ENCODE measurements around the gene CDH13.

CDH13 gene

DNA sequence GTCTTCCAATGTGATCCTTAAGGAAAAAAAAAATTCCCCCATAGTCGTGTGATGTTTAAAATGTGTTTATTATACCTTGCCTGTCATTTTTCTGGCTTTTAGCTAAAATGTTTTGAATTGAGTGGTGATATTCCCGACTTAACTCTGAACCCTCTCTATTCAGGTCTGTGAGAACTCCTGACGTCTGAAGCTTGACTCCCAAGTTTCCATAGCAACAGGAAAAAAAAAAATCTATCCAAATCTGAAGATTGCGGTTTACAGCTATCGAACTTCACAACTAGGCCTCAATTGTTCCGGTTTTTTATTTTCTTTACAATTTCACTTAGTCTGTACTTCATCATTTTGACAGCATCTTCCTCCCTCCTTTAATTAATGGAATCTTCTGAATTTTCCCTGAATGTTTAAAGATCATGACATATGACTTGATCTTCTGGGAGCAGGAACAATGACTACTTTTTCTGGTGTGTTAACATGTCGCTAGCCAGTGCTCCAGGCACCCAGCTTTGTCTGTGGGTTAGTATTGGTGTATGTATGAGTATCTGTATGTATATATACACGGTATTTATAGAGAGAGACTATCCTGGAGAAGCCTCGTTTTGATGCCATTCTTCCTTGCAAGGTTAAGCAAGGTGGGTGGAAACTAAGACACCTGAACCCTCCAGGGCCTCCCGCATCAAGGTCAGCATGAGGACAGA, 1168.2 kb downstream of the CDH13 start:
- Histone ChIP-seq H4K8ac (ENCODE audit: low read depth, low read length) (no peak overlapping the region), H3K9ac (ENCODE audit: low read length) (no peak overlapping the region), H2BK120ac (ENCODE audit: low read depth, low read length) (no peak overlapping the region), H3K4ac (ENCODE audit: low read depth, low read length) (no peak overlapping the region), H2BK15ac (replicated peaks; ENCODE audit: low read depth) (no peak overlapping the region), H4K5ac (ENCODE audit: low read length) (no peak overlapping the region), H2BK5ac (ENCODE audit: low read length) (no peak overlapping the region), H3K56ac (ENCODE audit: low read length) (no peak overlapping the region), H3K4me2 (ENCODE audit: low read length) (no peak overlapping the region), H3K4me3 (ENCODE audit: low read length) (no peak overlapping the region), H3K23ac (ENCODE audit: low read length) (no peak overlapping the region), H3K27me3 (ENCODE audit: insufficient read depth, low read length, poor library complexity) (no peaks in the 10 kb centered on the region), H3K79me2 (ENCODE audit: control insufficient read depth, insufficient read depth, low read length) (no peaks in the 10 kb centered on the region), H2AK5ac (ENCODE audit: low read length) (no peak overlapping the region), H3K36me3 (ENCODE audit: control insufficient read depth, insufficient read depth, low read length) (no peaks in the 10 kb centered on the region), H3K79me1 (ENCODE audit: low read length) (no peaks in the 10 kb centered on the region), H3K4me1 (ENCODE audit: control insufficient read depth, low read depth, low read length) (no peaks in the 10 kb centered on the region), H3K27ac (ENCODE audit: low read depth, low read length) (no peak overlapping the region), H3K18ac (ENCODE audit: low read length) (no peak overlapping the region)
- WGBS (ENCODE audit: extremely low coverage, insufficient coverage, low lambda C conversion rate) = no CpG with 5 or more reads among the region's 10 CpGs
- no peak for DNase-seq

DNA sequence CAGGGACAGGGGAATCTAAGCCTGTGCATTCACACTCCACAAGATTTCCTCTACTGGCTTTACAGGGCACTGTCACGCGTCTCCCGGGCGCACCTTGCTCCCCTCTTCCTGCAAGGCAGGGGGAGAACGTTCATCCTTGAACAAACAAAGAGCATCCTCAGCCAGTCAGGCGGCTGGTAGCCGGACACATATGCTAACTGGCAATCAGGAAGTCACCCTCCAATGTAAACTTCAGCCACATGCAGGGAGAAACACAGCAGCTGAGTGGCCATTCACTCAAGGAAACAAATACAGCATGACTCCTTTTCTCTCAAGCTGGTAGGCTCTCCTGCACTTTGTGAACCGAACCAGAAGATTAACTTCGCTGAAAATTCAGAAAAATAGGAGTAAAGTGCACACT, 1170.2 kb downstream of the CDH13 start:
- no peak overlapping the region for H3K56ac ChIP-seq (ENCODE audit: low read length)
- H3K9ac ChIP-seq (ENCODE audit: low read length) = no peak overlapping the region
- no CpG with 5 or more reads among the region's 9 CpGs for WGBS (ENCODE audit: extremely low coverage, insufficient coverage, low lambda C conversion rate)

DNA sequence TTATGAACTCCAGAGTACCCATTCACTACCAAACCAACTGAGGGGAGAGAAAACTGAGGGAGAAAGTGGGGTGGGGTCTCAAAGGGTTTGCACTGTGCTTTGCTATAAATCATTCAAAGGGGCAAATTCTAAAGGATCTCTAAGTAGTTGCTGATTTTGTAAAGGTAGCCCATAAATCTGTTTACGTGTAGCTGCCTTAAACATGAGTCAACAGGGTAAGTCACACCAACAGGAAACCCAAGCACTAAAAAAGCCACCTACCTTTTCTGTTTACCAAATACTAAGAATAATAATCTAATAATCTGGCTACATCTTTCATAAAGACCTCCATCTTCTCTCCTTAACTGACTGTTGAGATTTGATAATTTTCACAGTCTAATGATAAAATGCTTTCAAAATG, 1172.6 kb downstream of the CDH13 start:
- no CpG with 5 or more reads among the region's 1 CpG for WGBS (ENCODE audit: extremely low coverage, insufficient coverage, low lambda C conversion rate)
- Histone ChIP-seq H3K9ac (ENCODE audit: low read length) (no peak overlapping the region), H4K8ac (ENCODE audit: low read depth, low read length) (no peak overlapping the region), H3K56ac (ENCODE audit: low read length) (no peak overlapping the region), H3K4me1 (ENCODE audit: control insufficient read depth, low read depth, low read length) (no peaks in the 10 kb centered on the region), H2BK15ac (replicated peaks; ENCODE audit: low read depth) (no peak overlapping the region), H3K36me3 (ENCODE audit: control insufficient read depth, insufficient read depth, low read length) (no peaks in the 10 kb centered on the region), H3K27ac (ENCODE audit: low read depth, low read length) (no peak overlapping the region), H2AK5ac (ENCODE audit: low read length) (no peak overlapping the region), H3K18ac (ENCODE audit: low read length) (no peak overlapping the region), H3K23ac (ENCODE audit: low read length) (no peak overlapping the region), H3K4me3 (ENCODE audit: low read length) (no peak overlapping the region), H3K4me2 (ENCODE audit: low read length) (no peak overlapping the region), H3K4ac (ENCODE audit: low read depth, low read length) (no peak overlapping the region), H3K79me2 (ENCODE audit: control insufficient read depth, insufficient read depth, low read length) (no peaks in the 10 kb centered on the region), H2BK120ac (ENCODE audit: low read depth, low read length) (no peak overlapping the region), H4K5ac (ENCODE audit: low read length) (no peak overlapping the region), H2BK5ac (ENCODE audit: low read length) (no peak overlapping the region), H3K27me3 (ENCODE audit: insufficient read depth, low read length, poor library complexity) (no peaks in the 10 kb centered on the region), H3K79me1 (ENCODE audit: low read length) (no peaks in the 10 kb centered on the region)
- DNase-seq = no peak

More for the DNA sequence above, 1170.2 kb downstream of the CDH13 start:
- no peak overlapping the region for H4K8ac ChIP-seq (ENCODE audit: low read depth, low read length)
- no peaks in the 10 kb centered on the region for H3K36me3 ChIP-seq (ENCODE audit: control insufficient read depth, insufficient read depth, low read length)
- H3K4me2 ChIP-seq (ENCODE audit: low read length) = no peak overlapping the region
- H2BK5ac ChIP-seq (ENCODE audit: low read length) = no peak overlapping the region
- H3K4me3 ChIP-seq (ENCODE audit: low read length) = no peak overlapping the region
- no peak overlapping the region for H3K27ac ChIP-seq (ENCODE audit: low read depth, low read length)
- H3K79me1 ChIP-seq (ENCODE audit: low read length) = no peaks in the 10 kb centered on the region
- no peaks in the 10 kb centered on the region for H3K27me3 ChIP-seq (ENCODE audit: insufficient read depth, low read length, poor library complexity)
- H3K18ac ChIP-seq (ENCODE audit: low read length) = no peak overlapping the region
- no peak for DNase-seq
- no peak overlapping the region for H3K4ac ChIP-seq (ENCODE audit: low read depth, low read length)
- H2BK15ac ChIP-seq (replicated peaks; ENCODE audit: low read depth) = no peak overlapping the region
- H3K79me2 ChIP-seq (ENCODE audit: control insufficient read depth, insufficient read depth, low read length) = no peaks in the 10 kb centered on the region
- H3K23ac ChIP-seq (ENCODE audit: low read length) = no peak overlapping the region
- H2AK5ac ChIP-seq (ENCODE audit: low read length) = no peak overlapping the region
- no peak overlapping the region for H4K5ac ChIP-seq (ENCODE audit: low read length)
- no peak overlapping the region for H2BK120ac ChIP-seq (ENCODE audit: low read depth, low read length)
- no peaks in the 10 kb centered on the region for H3K4me1 ChIP-seq (ENCODE audit: control insufficient read depth, low read depth, low read length)

DNA sequence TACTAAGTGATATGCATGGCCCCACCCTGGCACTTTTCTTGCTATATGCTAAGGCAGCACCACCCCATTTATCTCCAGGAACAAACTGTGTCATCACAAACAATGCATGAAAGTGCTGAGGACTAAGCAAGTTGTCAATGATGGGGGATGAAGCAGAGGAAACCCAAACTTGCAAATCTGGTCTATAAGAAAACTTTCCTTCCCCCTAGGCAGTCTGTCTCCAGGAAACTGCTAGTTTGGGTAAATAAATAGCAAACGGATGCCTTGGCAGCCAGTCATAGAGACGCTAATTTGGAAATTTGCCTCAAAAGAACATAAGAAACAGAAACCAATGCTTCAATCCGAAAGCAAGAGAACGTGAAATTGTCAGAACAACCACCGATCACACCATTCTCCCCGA, 1175.4 kb downstream of the CDH13 start:
- Histone ChIP-seq H4K8ac (ENCODE audit: low read depth, low read length) (no peak overlapping the region), H3K4me2 (ENCODE audit: low read length) (no peak overlapping the region), H2AK5ac (ENCODE audit: low read length) (no peak overlapping the region), H3K4me3 (ENCODE audit: low read length) (no peak overlapping the region), H2BK15ac (replicated peaks; ENCODE audit: low read depth) (no peak overlapping the region), H3K36me3 (ENCODE audit: control insufficient read depth, insufficient read depth, low read length) (no peaks in the 10 kb centered on the region), H3K56ac (ENCODE audit: low read length) (no peak overlapping the region), H3K9ac (ENCODE audit: low read length) (no peak overlapping the region), H3K4ac (ENCODE audit: low read depth, low read length) (no peak overlapping the region), H3K18ac (ENCODE audit: low read length) (no peak overlapping the region), H3K23ac (ENCODE audit: low read length) (no peak overlapping the region), H2BK5ac (ENCODE audit: low read length) (no peak overlapping the region), H4K5ac (ENCODE audit: low read length) (no peak overlapping the region), H3K4me1 (ENCODE audit: control insufficient read depth, low read depth, low read length) (peaks cover 7% of the 10 kb centered on the region), H3K79me1 (ENCODE audit: low read length) (no peaks in the 10 kb centered on the region), H3K27ac (ENCODE audit: low read depth, low read length) (no peak overlapping the region), H3K27me3 (ENCODE audit: insufficient read depth, low read length, poor library complexity) (no peaks in the 10 kb centered on the region), H2BK120ac (ENCODE audit: low read depth, low read length) (no peak overlapping the region), H3K79me2 (ENCODE audit: control insufficient read depth, insufficient read depth, low read length) (no peaks in the 10 kb centered on the region)
- no CpG with 5 or more reads among the region's 6 CpGs for WGBS (ENCODE audit: extremely low coverage, insufficient coverage, low lambda C conversion rate)
- peak; percentile 84 for DNase-seq

DNA sequence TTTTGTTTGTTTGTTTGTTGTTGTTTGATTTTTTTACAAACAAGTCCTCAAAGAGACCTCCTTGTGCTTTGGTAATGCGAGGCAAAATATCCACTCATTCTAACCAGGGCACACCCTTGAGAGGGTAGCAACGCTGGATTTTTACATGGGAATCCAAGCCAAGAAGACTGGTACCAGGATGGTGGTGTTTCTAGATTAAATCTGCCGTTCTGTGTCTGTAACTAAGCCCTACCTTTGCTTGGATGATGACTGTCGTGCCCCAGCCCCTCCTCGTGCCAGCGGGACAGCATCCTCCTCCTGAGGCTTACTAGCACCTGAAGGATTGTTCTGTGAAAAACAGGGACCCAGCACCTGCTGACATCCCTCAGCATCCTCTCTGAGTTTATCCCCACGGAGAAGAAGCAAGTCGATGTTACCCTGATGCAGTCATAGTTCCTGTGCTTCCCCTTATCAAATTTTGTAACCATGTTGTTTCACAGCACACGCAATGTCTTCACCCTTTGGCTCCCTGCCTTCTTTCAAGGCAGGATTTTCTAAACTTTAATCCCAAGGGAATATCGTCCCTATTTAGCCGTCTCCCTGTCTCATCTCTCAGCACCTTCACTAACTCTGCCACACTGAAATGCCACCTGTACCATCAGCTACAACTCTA, 1175.9 kb downstream of the CDH13 start:
- Histone ChIP-seq H3K27ac (ENCODE audit: low read depth, low read length) (no peak overlapping the region), H4K8ac (ENCODE audit: low read depth, low read length) (no peak overlapping the region), H3K4me1 (ENCODE audit: control insufficient read depth, low read depth, low read length) (peaks cover 8% of the 10 kb centered on the region), H3K27me3 (ENCODE audit: insufficient read depth, low read length, poor library complexity) (no peaks in the 10 kb centered on the region), H3K4ac (ENCODE audit: low read depth, low read length) (no peak overlapping the region), H2AK5ac (ENCODE audit: low read length) (no peak overlapping the region), H3K79me2 (ENCODE audit: control insufficient read depth, insufficient read depth, low read length) (no peaks in the 10 kb centered on the region), H3K4me2 (ENCODE audit: low read length) (no peak overlapping the region), H3K79me1 (ENCODE audit: low read length) (no peaks in the 10 kb centered on the region), H3K23ac (ENCODE audit: low read length) (no peak overlapping the region), H3K9ac (ENCODE audit: low read length) (no peak overlapping the region), H3K18ac (ENCODE audit: low read length) (no peak overlapping the region), H4K5ac (ENCODE audit: low read length) (no peak overlapping the region), H2BK15ac (replicated peaks; ENCODE audit: low read depth) (no peak overlapping the region), H3K56ac (ENCODE audit: low read length) (no peak overlapping the region), H2BK120ac (ENCODE audit: low read depth, low read length) (no peak overlapping the region), H3K4me3 (ENCODE audit: low read length) (no peak overlapping the region), H3K36me3 (ENCODE audit: control insufficient read depth, insufficient read depth, low read length) (no peaks in the 10 kb centered on the region), H2BK5ac (ENCODE audit: low read length) (no peak overlapping the region)
- DNase-seq = no peak
- WGBS (ENCODE audit: extremely low coverage, insufficient coverage, low lambda C conversion rate) = no CpG with 5 or more reads among the region's 11 CpGs

All from mesendoderm (in vitro differentiated cells).